Activated CD4-positive, alpha-beta T cell treated with anti-CD3 and anti-CD28 coated beads, Interleukin-2, amount 50 U/mL, for 48 hours (primary cell): Measurements from ENCODE around the gene LUZP2.

Source experiments
- DNase-seq, 2 experiments: peaks; one replicate each; pipeline ENCODE4 v3.0.0-alpha.2; 2020

Gene LUZP2

GRCh38 chr11:24731554-24731953 lies 234.7 kb downstream of the LUZP2 start:
- no peak for DNase-seq

- no peak for DNase-seq
These were observed 237.9 kb downstream of the LUZP2 start for GRCh38 chr11:24734742-24735237.

GRCh38 chr11:24738972-24739371 lies 242.1 kb downstream of the LUZP2 start:
- no peak for DNase-seq

GRCh38 chr11:24739637-24740036 lies 242.8 kb downstream of the LUZP2 start:
- DNase-seq, result no peak

GRCh38 chr11:24747275-24748251 lies 250.7 kb downstream of the LUZP2 start:
- DNase-seq, result no peak

GRCh38 chr11:24748261-24748660 lies 251.4 kb downstream of the LUZP2 start:
- DNase-seq, result no peak

GRCh38 chr11:24754406-24754805 lies 257.6 kb downstream of the LUZP2 start:
- DNase-seq, result no peak

- DNase-seq, result no peak
These were observed 258.5 kb downstream of the LUZP2 start for GRCh38 chr11:24755260-24755839.

- DNase-seq, result no peak
These were observed 262.9 kb downstream of the LUZP2 start for GRCh38 chr11:24759742-24760141.

GRCh38 chr11:24760681-24761080 lies 263.8 kb downstream of the LUZP2 start:
- DNase-seq, result no peak

GRCh38 chr11:24762076-24762475 lies 265.2 kb downstream of the LUZP2 start:
- DNase-seq, result no peak

GRCh38 chr11:24767411-24767810 lies 270.6 kb downstream of the LUZP2 start:
- no peak for DNase-seq

GRCh38 chr11:24773322-24773721 lies 276.5 kb downstream of the LUZP2 start:
- DNase-seq, result no peak

- no peak for DNase-seq
These were observed 282.9 kb downstream of the LUZP2 start for GRCh38 chr11:24779791-24780190.

- DNase-seq, result no peak
These were observed 284.4 kb downstream of the LUZP2 start for GRCh38 chr11:24781288-24781687.

- no peak for DNase-seq
These were observed 296.6 kb downstream of the LUZP2 start for GRCh38 chr11:24793479-24793878.

- DNase-seq, result no peak
These were observed 297.2 kb downstream of the LUZP2 start for GRCh38 chr11:24794064-24794463.

GRCh38 chr11:24805671-24806070 lies 308.8 kb downstream of the LUZP2 start:
- no peak for DNase-seq

GRCh38 chr11:24808173-24808572 lies 311.3 kb downstream of the LUZP2 start:
- no peak for DNase-seq

GRCh38 chr11:24819006-24819405 lies 322.2 kb downstream of the LUZP2 start:
- no peak for DNase-seq

- no peak for DNase-seq
These were observed 323.1 kb downstream of the LUZP2 start for GRCh38 chr11:24819863-24820434.

- DNase-seq, result no peak
These were observed 323.7 kb downstream of the LUZP2 start for GRCh38 chr11:24820541-24820940.

- no peak for DNase-seq
These were observed 332.2 kb downstream of the LUZP2 start for GRCh38 chr11:24828938-24829605.
